Measurements from ENCODE around the gene INSYN2A. TPM values are rescaled to one million over a fixed set of nuclear protein-coding genes. Genes with fewer than 3 reads are reported as not detected.

The INSYN2A gene
- total RNA-seq, 1 donor from 2014 or later, result not detected

DNA sequence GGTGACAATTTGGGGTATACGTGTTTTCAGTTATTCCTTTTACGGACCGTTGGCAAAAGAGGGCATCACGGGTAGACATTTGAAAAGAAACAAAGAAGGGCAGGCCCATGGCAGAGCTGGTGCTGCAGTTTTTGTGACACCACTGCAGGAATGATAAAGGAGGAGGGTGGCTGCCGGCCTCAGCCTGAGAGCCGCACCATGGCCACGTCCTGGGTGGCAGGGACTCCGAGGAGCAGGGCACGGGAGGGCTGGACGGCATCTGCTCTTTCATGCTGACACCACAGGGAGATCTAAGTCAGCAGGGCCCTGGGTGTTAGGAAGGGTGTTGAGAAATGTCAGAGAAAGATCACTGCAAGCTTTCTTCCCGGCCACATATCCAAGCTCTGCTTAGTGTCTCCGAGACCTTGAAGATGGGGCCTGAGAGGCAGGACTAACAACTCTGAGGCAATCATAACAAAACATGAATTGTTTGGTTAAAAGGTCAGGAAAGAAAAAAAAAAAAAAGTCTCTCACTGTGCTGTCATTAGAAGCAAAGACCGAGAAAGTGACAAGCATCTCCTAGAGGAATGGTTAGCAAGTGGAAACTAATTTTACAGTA is 36.6 kb downstream of the INSYN2A start:
- no peak for DNase-seq (ENCODE audit: missing footprints)
- ATAC-seq, result no peak
- intact Hi-C loops (cut with DNase I), result no loop called here

DNA sequence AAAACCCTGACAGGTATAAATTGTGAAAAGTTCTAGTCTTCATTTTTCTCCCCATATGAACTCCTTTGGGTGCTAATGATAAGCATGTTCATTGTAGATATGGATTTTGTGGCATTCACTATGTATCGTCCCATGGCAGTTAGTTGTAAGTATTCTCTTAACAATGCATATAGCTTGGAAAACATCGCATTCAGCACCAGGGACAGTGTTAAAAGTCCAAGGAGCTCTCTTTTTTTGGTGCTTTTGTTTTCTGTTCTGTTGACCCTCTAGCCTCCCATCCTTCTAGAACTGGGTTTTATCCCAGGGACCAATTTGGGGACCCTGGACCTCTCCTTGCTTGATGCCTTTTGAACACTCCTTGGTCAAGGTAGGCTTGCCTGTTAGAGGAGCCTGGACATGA is 37.7 kb downstream of the INSYN2A start:
- no peak for ATAC-seq
- no peak for DNase-seq (ENCODE audit: missing footprints)
- intact Hi-C loops (cut with DNase I), result no loop called here

- DNase-seq (ENCODE audit: missing footprints) (no peak), ATAC-seq (no peak)
- intact Hi-C loops (cut with DNase I), result no loop called here
Measured at GRCh38 chr10:127157506-127158200, 38.7 kb downstream of the INSYN2A start.

DNA sequence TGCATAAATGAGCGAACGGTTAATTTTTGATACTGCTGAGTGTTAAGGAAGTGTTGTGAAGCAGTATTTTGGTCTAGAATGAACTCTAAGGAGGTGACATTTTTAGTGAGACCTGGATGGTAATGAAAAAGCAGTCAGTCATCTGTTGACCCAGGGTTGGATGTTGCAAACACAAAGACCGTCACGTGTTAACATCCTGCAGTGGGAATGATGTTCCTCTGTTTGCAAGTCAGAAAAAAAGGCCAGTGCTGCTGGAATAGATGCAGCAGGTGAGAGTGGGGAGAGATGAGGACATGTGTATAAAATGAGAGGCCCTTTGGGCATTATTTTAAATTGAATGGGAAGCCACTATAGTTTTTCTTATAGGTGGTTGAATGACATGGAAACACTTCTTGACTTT is 39.3 kb downstream of the INSYN2A start:
- ATAC-seq, result no peak
- DNase-seq (ENCODE audit: missing footprints), result no peak

DNA sequence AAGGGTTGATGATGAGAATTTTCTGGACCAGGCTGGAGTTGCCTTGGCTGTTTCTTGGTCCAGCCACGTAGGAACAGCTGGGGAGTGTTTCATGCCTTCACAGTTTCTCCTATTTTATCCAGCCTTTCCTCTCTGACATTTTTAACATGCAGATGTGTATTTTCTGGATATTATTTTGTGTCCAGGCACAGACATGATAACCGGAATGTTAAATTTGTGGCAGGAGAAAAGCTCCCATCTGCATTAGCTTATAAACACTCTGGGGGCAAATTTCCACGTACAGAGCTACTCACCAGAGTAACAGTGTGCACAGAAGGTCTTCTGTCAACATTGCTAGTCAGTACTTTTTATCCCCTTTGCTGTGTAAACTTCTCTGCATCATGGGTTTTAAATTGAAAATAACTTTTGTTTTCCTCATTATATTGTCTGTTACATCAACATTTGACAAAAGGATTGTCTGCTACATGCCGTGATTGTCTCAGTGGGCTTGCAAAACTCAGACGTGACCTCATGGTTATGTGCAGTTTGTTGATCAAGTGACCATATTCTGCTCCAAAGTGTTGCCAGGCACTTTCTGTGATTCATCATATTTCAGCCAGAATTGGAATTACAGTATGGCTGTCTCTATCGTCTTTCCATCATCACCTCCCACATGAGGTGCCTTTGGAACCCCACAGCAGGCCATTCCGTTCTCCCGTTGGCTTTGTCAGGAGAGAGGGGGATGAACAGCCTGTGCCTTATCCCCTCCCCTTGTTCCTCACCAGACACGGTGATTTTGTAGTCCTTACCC is 41.4 kb downstream of the INSYN2A start:
- ATAC-seq, result no peak
- intact Hi-C loops (cut with DNase I), result loop anchor here (5.0 kb wide), 1 partner anchor 42 kb away; the partner anchor contains the start of gene INSYN2A
- DNase-seq (ENCODE audit: missing footprints), result no peak

More for the DNA sequence above, 39.3 kb downstream of the INSYN2A start:
- intact Hi-C loops (cut with DNase I), result no loop called here

DNA sequence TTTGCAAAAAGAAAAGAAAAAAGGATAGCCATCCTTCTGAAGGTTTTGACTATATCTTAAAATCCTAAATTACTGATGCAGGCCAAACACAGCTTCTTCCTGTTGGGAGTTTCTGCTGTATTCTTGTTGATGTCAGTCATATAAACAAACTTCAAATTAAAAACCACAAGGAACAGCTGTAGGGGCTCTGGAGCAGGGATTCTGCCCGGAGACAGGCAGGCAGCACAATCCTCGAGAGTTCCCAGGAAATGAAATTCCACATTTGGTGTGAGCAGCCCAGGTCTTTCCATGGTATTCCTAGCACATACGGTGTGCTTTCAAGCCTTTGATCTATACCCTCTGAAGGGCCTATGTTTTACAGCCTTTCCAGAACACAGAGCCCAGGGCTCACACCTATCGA is 43.2 kb downstream of the INSYN2A start:
- DNase-seq (ENCODE audit: missing footprints), result no peak
- intact Hi-C loops (cut with DNase I), result loop anchor here (5.0 kb wide), 1 partner anchor 44 kb away; the partner anchor contains the start of gene INSYN2A
- ATAC-seq, result no peak

DNA sequence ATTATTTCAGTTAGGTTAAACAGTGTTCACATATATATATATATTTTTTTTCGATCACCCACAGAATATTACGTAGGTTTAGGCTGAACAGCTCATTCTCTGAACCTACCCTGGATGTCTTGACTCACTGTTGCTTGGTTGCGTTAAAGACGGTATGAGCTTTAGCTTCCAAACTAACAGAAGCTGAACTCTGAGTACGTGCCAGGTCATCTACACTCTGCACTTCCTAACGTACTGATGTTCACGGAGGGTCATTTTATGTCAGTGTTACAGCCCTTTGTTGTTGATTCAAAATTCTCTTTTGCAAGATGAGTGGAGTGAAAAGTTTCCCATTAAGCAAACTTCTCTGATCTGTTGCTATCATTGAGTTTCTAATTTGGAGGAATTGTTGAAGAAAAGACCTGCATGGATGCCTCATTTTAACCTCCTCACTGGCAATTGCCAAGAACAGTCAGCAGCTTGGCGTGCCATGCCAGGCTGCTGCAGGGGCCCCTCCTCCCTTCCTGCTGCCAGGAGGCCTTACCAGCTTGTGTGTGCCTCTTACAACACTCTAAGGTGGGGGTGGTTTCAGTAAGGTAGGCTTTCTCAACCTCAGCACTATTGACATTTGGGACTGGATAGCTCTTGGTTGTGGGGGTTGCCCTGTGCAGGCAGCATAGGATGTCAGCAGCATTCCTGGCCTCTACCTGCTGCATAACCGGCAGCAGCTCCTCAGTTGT is 44.3 kb downstream of the INSYN2A start:
- ATAC-seq (peak; percentile 46), DNase-seq (ENCODE audit: missing footprints) (no peak)
- intact Hi-C loops (cut with DNase I), result loop anchor here (5.0 kb wide), 1 partner anchor 45 kb away; the partner anchor contains the start of gene INSYN2A

GRCh38 chr10:127151541-127151940 is 44.9 kb downstream of the INSYN2A start:
- intact Hi-C loops (cut with DNase I), result loop anchor here (5.0 kb wide), 1 partner anchor 46 kb away; the partner anchor contains the start of gene INSYN2A
- ATAC-seq, result no peak
- no peak for DNase-seq (ENCODE audit: missing footprints)

- intact Hi-C loops (cut with DNase I), result loop anchor here (5.0 kb wide), 1 partner anchor 47 kb away; the partner anchor contains the start of gene INSYN2A
- ATAC-seq (no peak), DNase-seq (ENCODE audit: missing footprints) (no peak)
Measured at GRCh38 chr10:127150136-127150535, 46.3 kb downstream of the INSYN2A start.

DNA sequence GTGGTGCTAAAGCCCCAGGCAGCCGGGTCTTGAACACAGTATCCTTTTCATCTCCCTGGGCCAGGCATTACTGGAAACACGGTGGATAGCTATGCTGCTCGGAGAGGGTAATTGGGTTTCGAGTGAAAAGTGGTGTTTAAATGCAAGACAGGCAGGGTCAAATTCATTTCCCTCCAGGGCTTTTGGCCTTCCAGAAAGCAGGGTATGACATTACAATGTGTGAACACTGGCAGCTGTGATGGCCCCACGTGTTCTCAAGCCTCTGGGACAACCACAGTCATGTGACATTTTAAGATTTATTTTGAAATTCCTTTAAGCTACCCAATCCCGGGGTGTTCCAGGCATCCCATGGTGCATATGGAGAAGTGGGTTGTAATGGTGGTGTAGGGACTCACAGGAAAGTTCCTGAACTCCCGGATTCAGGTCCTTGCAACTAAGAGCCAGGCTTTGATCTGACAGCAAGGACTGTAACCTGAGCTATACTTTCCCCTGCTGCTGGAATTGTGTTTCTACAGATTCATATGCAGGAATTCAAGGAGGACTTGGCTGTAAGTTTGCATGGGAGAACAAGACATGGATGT is 46.8 kb downstream of the INSYN2A start:
- DNase-seq (ENCODE audit: missing footprints) (no peak), ATAC-seq (no peak)
- intact Hi-C loops (cut with DNase I), result loop anchor here (5.0 kb wide), 1 partner anchor 48 kb away; the partner anchor contains the start of gene INSYN2A

GRCh38 chr10:127148933-127149220 is 47.5 kb downstream of the INSYN2A start:
- ATAC-seq (no peak), DNase-seq (ENCODE audit: missing footprints) (no peak)
- intact Hi-C loops (cut with DNase I), result no loop called here

DNA sequence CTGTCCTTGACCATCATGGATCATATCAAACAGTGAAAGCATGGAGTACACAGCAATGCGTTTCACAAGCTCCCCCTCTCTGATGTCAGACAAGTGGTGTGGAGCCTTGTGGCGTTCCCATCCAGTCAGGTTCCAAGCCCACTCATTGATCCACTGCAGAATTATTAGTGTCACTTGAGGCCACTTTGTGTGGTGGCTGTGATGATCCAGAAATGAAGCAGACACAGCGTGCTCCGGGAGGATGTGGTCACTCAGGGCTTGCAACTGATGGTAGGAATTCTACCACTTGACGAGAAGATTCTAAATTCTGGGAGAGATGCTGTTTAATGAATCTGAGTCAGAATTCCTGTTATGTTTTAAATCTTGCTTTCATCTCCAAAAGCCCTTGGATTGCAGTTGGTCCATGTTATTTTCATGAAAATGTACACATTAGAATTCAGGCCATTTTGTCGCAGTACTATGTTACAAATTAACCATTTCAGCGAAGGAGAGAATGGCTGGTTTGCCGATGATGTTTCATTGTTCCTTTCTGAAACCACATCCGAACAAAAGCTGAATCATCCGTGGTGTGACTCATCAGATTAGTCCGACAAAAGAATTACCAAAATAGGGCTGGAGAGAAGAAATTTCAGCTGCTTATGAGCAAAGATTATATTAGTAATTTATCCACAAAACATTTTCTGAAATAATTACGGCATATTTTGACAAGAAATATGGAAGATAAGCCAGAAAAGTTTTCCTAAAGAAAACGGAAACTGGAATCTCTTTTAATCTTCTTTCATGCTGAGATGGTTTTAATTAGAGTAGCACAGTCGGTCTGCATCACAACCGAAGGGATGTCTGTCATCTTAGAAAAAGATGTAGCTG is 48.1 kb downstream of the INSYN2A start:
- intact Hi-C loops (cut with DNase I), result no loop called here
- DNase-seq (ENCODE audit: missing footprints) (no peak), ATAC-seq (no peak)

DNA sequence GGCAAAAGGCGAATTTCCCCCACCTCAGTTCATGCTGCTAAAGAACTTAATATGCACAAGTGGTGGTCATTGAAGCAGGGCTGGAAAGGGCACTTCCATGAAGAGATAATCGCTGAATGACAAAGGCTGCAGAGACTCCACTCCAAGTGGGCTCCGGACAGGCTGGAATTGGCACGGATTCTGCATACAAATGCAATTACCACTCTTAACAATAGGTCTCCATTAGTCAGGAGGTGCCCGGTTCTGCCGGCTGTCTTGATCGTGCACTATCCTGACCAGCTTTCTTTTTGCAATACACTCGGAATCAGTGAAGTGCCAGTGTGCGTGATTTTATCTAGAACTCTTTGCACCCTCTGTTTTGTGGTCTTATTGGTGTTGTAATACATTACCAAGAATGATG is 49.7 kb downstream of the INSYN2A start:
- intact Hi-C loops (cut with DNase I), result no loop called here
- no peak for ATAC-seq

More for the DNA sequence above, 49.7 kb downstream of the INSYN2A start:
- no peak for DNase-seq (ENCODE audit: missing footprints)
